Inflammatory macrophage (primary cell): ENCODE measurements around the gene TRIM15.

Source experiments
- DNase-seq, 2 donors: peaks; one replicate each; pipeline ENCODE4 v3.0.0-alpha.2; 2020 to 2022

Gene TRIM15

DNA sequence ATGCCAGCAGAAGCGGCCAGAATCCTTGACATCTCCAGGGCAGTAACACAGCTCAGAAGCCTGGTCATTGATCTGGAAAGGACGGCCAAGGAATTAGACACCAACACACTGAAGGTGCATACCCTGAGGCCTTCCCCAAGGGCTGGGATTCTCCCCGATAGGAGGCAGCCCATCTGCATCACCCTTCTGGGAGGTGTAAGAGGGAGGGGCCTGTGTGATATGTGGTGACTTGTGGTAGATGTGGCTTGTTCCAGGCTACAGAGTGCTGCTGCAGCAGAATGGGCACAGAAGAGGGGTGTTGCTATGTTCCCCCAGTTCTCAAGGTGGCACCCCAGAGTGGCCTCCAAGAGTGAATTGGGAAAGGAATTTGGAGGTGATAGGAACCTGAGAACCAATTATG lies 16.2 kb upstream of the TRIM15 start:
- no peak for DNase-seq

DNA sequence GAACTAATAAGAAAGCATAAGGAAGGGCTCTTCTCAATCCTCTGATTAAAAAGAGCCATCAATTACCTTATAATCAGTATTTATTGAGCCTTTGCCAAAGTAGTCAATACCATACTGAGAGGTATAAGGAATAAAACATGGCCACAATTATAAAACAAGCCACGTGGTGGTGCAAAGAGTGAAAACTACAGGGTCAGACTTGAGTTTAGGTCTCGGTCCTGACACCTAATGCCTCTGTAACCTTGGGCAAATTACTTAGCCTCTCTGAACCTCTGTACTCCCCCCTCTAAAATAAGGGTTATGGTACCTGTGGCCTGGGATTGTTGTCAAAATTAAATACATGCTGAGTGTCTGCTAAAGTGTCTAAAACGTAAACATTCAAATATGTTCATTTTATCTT lies 14.1 kb upstream of the TRIM15 start:
- DNase-seq, result no peak

DNA sequence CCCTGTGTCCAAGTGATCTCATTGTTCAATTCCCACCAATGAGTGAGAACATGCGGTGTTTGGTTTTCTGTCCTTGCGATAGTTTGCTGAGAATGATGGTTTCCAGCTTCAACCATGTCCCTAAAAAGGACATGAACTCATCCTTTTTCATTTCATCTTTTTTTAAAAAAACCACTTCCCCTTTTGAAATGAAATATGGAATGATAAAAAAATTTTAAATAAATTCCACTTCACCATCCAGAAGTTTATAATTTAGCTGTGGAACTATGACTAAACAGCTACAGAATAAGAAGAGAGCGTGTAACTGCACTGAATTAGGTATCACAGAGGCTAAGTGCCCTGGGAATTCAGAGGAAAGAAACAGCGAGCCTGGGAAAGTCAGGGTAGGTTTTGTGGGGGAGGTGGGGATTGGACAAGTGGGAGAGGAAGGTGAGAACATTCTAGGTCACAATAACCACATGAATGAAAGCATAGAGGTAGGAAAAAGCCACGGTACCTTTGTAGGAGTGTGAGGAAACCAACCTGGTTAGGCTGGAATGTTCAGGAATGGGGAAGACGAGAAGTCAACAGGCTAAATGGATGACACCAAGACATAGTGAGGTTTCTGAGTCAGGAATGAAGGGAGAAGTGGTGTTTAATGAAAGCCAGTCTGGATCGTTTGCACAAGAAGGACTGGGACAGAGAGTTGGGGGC lies 13.3 kb upstream of the TRIM15 start:
- no peak for DNase-seq

DNA sequence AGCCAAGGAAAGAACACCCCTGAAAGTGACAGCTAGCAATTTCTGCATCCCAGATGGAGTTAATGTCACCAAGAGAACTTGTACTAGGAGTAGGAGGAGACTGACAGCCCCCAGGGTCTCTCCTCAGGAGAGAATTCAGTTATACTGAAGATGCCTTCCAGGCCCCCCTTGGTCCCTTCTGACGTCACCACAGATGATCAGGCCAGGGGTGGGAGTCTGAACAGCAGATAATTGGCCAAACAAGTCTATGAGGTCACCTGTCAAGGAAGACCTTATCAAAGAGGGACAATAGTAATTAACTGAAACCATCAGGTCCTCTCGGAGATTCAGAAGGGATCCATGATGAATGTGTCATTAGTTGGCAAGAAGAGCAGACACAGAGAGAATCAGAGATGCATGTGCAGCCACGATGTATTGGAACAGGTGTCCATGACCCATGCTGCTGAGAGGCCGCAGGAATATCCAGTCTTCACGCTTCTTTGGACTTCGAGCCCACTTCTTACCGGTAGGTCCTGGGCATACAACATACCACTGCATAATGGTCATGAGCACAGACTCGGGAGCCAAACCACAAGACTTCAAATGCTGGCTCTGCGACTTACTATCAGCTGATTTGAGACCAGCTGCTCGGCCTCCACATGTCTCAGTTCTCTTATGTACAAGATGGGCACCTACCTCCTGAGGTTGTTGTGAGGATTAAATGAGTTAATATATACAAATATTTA lies 12.5 kb upstream of the TRIM15 start:
- no peak for DNase-seq

DNA sequence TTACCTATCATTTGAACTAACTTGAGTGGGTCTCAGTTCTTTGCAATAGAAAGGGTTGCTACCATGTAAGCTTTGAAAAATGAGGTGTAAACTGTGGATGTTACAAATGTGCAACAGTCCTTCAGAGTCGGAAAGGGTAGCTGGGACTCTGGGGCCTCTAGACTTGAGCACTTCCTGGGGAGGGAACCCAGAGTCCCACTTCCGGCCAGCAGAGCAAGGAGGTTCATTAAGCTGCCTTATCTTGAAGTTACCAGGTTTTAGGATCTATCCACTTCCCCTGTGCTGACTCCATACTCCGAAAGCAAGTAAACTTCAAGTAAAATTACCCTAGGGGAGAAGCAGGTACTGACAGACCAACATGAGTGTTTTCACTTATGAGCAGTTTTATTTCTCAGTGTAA lies 11.8 kb upstream of the TRIM15 start:
- no peak for DNase-seq

DNA sequence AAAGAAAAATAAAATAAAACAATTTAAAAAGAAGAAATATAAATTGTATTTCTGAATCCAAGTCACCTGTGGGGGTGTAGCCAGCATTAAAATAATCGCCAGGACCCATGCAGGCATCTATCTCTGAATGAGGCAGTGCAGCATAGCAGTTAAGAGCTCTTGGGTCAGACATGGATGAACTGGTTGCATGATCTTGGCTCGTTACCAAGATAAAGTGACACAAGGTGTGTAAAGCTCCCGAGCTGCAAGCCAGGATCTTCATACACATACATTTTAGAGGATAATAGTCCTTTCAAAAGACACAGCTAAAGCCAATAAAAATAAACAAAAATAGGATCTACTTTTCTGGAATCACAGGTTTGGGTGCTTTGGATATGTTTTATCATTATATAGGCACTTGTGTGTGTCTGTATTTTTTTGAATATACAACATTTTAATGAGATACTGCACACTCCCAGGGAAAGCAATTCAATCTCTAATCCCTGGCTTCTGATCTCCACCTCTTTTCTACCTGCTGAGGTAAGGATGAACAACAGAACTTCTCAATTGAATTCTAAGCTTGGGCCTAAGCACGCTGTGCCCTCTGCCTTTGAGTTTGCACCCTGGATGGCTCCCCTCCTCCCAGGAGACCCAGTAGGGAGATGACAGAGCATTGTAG lies 11.2 kb upstream of the TRIM15 start:
- no peak for DNase-seq

DNA sequence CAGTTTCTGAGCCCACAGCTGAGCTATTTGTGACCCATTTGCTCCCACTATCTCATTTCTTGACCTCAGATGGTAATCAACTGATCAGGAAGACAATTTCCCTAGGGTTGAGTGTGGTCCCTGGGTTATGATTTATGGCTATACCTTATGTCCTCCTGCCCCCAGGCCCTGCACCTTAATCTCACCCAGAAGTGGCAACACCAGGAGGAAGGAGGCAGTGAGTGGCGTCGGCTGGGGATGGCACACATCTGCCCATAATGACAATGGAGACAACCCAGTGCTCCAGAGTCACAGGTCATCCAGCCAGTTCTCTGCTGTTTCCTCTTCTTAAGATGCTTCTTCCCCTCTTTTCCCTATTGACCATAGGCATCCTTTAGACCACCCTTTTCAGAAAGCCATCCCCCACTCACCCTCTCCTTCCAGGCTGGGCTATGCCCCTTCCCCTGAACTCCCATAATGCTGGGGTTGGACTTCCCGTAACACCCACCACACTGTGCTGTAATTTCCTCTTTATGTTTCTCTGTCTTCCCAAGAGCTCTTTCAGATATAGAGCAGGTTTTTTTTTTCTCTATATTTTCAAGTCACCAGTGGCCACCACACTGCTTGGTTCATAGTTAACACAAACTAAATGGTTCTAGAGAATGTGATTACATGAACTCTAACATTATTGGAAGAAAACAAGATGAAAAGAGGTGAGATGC lies 10.3 kb upstream of the TRIM15 start:
- peak; percentile 19 to 39 for DNase-seq

DNA sequence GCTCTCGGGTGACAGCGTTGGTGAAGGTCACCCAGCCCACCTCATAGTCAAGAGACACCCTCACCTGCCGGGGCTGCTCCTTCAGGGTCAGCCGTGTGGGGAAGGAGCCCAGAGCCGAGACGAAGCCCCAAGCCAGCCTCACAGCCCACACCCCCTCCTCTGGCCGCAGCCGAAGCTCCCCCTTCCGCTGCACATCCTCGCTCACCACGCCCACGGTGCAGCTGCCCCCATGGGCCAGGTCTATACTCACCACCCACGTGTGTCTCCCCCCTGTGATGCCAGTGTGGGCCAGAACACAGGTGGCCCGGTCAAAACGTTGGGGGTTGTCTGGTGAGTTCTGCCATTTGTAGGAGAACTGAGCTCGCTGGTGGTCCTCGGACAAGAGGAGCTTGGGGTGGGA lies 9.3 kb upstream of the TRIM15 start:
- no peak for DNase-seq

DNA sequence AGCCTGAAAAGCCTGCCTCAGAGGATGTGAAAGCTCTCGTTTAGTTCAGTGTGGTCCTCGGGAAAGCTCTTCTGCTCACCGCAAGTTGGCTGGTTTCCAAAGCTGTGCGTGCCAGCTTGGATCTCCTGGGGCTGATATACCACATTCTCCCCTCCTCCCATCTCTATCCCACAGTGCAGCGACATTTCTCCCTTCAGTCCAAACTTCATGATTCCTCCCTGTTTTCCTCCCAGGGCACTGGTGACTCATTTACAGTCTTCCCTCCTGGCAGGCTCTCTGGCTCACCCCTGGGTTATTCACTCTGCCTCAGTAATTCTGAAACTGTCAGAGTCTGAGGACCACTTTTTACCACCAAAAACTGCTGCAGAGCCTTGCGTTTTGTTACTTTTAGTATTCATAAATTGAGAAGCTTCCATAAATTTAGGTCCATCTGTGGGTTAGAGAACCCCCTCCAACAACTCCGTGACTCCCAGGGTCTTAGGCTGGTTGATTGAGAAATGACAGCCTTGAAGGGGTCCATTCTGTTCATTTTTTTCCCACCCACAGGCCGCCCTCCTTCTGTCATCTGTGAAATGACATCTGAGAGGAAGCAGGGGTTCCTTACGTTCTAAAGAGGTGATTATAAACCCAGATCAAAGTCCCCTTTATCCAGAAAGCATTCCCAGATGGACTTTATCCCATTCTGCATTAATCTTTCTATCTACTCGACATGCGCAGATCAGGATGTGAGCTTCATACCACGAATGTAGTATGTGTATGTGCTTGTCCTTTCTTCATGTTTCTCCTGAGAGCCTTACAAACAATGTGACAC lies 8.4 kb upstream of the TRIM15 start:
- DNase-seq, result no peak

DNA sequence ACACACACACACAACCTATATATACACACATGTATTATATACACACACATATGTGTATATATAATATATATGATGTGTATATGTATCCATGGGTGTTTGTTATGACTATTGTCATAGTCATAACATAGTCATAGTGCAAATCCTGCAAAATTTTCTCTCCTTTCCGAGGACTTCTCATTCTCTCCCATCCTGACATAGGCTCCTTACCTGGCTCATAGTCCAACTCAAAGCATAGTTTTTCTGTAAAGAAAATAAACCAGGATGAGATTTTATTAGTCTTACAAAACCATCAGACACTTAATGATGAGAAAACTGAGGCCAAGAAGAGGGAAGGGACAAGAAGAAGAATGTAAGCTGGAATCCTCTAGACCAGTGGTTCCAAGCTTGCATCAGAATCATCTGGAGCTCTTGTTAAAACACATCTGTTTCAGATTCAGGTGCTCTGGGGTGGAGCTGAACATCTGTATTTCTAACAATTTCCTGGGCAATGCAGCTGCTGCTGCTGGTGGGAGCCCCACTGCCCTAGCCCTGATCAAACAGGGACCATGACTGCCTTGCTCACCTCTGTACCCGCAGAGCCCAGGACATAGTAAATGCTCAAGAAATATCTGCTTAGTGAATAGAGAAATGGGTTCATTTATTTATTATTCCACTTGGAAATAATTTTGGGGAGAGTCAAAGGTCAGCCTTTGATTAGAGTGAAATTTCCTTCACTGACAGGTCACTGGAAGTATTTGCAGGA lies 7.7 kb upstream of the TRIM15 start:
- no peak for DNase-seq

DNA sequence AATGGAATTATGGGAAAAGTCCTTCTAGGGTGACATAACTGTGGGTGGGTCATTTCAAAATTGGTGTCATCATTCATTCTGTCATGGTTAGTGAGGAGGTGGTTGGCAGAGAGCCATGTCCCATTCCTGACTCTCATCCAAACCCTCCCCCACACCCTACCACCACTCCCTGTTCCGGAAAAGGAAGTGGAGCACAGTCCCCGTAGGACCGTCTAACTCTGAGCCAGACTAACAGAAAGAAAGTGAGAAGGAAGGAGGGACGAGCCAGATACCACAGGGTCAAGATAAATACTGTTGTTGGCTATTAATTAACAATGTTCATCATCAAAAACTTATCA lies 7.1 kb upstream of the TRIM15 start:
- peak; percentile 83 to 91 for DNase-seq

DNA sequence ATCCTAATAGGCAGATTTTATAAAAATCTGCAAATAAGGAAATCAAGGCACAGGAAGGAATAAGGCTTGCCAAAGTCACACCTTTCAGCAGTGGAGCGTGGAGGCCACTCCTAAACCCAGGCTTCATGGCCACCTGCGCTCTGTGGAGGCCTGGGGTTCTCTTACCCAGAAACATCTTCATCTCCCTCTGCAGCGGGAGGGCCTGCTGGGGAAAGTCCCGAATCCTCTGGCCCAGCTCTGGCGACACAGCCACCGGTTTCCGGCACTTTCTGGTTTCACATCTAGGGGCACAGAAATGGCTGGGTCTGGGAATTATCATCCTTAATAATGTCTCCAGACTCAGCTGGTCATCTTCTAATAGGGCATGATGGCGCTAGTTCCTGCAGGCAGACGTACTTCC lies 6.6 kb upstream of the TRIM15 start:
- no peak for DNase-seq

DNA sequence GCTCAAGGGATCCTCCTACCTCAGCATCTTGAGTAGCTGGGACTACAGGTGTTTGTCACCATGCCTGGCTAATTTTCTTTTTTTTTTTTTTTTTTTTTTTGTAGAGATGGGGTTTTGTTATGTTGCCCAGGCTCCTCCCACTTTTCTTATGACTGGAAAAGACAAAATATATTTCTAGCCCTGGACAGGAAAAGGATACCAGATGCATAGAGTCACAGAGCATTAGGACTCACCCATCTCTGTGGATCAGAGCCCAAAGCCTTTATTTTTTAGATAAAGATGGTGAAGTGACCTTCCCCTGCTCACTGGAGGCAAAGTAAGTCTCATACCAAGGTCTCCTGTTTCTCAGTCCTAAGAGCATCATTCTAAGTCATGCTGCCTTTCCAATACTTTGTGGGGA lies 5.8 kb upstream of the TRIM15 start:
- DNase-seq, result no peak

DNA sequence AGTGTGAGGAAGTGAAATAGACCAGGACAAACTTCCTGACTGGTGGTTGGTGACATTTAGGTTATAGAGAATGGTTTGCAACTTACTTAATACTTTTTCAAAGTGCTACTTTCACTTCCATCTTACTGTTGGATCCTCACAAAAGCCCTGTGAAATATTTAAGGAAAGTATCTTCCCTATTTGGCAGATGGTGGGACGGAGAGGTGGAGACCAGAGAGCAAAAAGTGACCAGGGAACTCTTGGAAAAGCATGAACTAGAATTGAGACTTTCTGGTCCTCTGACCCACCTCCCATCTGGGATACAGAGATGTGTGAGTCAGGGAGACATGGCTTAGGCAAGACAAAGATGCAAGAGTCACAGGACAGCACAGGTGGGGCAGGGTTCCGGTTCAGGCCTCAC lies 5.3 kb upstream of the TRIM15 start:
- DNase-seq, result peak in 1 of 2 donors; percentile 28

DNA sequence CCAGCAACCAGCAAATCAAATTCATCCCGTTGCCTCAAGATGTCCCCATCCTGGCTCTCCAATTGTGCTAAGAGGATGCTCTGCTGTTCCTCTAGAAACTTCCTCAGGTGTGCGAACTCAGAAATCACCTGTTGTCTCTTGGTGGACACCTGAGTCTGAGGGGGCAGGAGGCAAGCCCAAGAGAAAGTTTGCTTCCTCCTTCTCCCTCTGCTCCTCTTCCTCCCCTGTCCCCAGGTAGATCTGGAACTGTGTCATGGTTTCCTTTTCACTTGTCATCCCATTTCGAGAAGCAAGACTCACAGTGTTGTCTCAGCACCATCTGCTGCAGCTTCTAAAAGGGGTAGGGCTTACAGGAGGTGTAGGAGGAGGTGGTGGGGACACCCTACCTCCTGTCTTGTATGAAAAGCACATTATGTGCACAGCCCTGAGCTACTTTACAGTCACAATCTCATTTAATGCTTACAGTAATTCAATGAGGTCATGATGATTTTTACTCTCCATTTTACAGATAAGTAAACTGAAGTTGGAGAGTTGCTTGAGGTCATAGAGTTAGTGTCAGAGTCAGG lies 4.8 kb upstream of the TRIM15 start:
- DNase-seq, result no peak

DNA sequence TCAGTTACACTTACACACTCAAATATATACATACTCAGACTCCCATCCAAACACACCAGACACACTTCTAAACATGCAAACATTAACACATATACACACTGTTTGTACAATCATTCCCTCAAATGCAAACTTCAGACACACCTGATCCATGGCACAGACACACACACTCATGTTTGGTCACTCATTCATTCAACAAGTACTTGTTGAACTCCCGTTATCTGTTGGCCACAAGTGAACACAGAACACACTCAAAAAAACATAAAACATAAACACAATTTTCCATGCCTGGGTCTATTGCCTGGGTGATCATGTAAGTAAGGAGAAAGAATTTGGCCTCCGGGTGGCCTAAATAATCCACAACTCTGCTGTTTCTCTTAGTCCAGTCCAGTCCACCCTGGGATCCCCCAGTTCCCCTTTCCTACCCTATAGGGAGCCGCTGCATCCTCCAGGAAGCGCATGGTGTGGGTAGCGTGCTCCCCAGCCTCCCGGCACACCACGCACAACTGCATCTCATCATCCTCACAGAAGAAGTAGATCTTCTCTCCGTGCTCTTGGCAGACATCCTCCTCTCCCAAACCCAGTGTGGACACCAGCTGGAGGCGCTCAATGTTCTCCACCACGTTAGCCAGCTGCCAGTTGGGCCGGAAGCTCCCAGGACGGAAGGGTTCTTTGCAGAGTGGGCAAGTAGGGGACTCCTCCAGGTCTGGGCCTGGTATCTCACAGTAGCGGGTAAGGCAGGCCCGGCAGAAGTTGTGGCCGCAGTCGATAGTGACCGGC lies 3.1 kb upstream of the TRIM15 start:
- no peak for DNase-seq

DNA sequence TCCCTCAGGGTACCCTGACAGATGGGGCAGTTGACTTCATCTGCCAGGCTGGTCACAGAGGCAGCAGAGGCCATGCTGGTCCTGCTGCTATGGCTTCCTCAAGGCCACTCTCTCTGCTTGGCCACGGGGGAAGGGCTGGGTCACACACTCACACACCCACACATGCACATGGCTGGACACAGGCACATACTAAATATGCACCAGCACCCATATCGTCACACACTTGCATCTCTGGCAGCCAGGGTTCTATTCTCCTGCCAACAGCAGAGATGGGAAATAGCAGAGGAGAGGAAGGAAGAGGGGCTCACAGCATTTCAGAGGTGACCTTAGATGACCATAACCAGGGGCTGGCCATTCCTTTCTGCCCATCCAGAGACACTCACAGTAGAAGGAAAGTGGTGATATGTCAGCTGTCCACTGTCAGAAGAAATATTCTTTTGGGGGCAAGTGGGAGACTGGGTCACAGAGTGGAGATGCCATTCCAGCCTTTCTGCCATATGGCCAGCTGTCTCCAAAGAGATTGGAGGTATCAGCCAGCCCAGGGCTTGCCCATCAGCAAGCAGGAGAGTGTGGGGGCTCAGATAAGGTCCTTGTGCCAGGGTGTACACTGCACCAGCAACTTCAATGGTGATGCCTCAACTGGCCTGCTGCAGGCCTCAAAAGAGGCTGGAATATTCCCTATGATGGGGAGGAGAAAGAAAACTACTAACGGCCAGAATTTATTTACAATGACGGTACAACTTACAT lies 2.4 kb upstream of the TRIM15 start, which contains the start of gene TRIM10:
Gene TRIM10 (minus strand): TSS at position 427 of the 747 bp plus-strand sequence. CDS start 353 bp downstream, at position 74.
- no peak for DNase-seq

DNA sequence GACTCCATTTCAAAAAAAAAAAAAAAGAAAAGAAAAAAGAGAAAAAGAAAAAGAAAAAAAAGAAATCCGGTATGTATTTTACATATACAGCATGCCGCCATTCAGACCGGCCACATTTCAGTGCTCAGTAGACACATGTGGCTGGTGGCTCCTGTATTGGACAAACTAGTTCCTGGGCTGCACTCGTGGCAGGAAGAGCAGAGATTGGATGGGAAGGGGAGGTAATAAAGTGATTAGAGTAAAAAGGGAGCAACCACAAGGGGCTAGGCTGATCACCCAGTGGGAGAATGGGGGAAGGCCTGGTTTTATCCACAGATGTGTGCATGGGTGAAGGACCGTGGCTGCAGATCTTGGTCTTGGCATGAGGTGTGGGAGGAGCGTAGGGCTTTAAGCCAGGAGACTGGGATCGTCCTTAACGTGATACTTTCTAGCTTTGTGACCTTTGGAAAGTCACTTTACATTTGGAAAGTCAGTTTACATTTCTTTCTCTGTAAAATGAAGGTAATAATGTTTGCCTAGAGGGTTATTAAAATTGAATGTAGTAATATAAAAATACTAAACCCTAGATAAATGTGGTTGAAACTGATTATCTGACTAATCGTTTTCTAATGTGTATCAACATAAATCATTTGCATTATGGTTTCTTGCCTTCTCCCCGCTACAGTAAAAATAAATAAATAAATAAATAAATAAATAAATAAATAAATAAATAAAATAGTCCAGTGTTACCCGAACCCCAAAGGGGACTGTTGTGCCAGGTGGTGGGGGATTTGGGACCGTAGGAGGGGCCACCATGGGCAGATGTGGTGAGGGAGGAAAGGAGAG lies 869 bp upstream of the TRIM15 start:
- DNase-seq, result no peak
